Smooth muscle cell (in vitro differentiated cells): ENCODE results near the gene PPEF1. TPM values are rescaled to one million over a fixed set of nuclear protein-coding genes. Genes with fewer than 3 reads are reported as not detected.

Experiments
- DNase-seq: peaks from one replicate; lab custom pipeline; 2025; ENCODE audit not compliant: unreplicated experiment; lab: John Stamatoyannopoulos, UW
- H2AFZ ChIP-seq: fragments of 200-600 bp; sonication (generic); 2 replicates; pipeline ENCODE4 v1.6.0; 2016; ENCODE audit warnings: antibody characterized with exemption, low read depth, mild to moderate bottlenecking
- H3F3A ChIP-seq: fragments of 200-600 bp; sonication (generic); 2 replicates; pipeline ENCODE4 v1.6.0; 2017; ENCODE audit warnings: antibody characterized with exemption, low read depth
- H3K27ac ChIP-seq: fragments of 200-600 bp; sonication (generic); 2 replicates; pipeline ENCODE4 v1.5.1; 2016; ENCODE audit warnings: low read depth, mild to moderate bottlenecking
- H3K27me3 ChIP-seq: fragments of 200-600 bp; sonication (generic); 2 replicates; pipeline ENCODE4 v1.6.1; 2016; ENCODE audit warnings: low read depth, mild to moderate bottlenecking
- H3K36me3 ChIP-seq: fragments of 200-600 bp; sonication (generic); 2 replicates; pipeline ENCODE4 v1.5.1; 2016; ENCODE audit warnings: low read depth
- H3K4me1 ChIP-seq: fragments of 200-600 bp; sonication (generic); 2 replicates; pipeline ENCODE4 v1.5.1; 2016; ENCODE audit warnings: low read depth
- H3K4me2 ChIP-seq: fragments of 200-600 bp; sonication (generic); 2 replicates; pipeline ENCODE4 v1.6.0; 2016; ENCODE audit warnings: mild to moderate bottlenecking
- H3K4me3 ChIP-seq: fragments of 200-600 bp; sonication (generic); 2 replicates; pipeline ENCODE4 v1.5.1; 2016; ENCODE audit warnings: mild to moderate bottlenecking
- H3K79me2 ChIP-seq: fragments of 200-600 bp; sonication (generic); 2 replicates; pipeline ENCODE4 v1.6.0; 2016; ENCODE audit warnings: low read depth, mild to moderate bottlenecking
- H3K9ac ChIP-seq: fragments of 200-600 bp; sonication (generic); 2 replicates; pipeline ENCODE4 v1.6.0; 2016; ENCODE audit warnings: low read depth
- H3K9me3 ChIP-seq: fragments of 200-600 bp; sonication (generic); replicated peaks from 2 replicates; pipeline ENCODE4 v1.5.1; 2016; ENCODE audit warnings: low read depth
- H4K20me1 ChIP-seq: fragments of 200-600 bp; sonication (generic); 2 replicates; pipeline ENCODE4 v1.6.0; 2016; ENCODE audit warnings: low read depth
- WGBS: methylation state at CpG from one replicate; pipeline ENCODE4 v1.1.7; 2016; ENCODE audit warnings: low lambda C conversion rate; 5-methylcytosine and 5-hydroxymethylcytosine counted together
- polyA plus RNA-seq: library from polyadenylated mRNA; unstranded; fragments of >200 nt; fragmentation: Nextera tagmentation; extraction: Ambion mirVana; gene quantifications from 2 replicates; pipeline ENCODE4 v1.2.1, GENCODE V29; 2016
- total RNA-seq: library from RNA; depleted of rRNA; stranded (reverse); fragments of >200 nt; gene quantifications from 2 replicates; pipeline ENCODE4 v1.2.3, GENCODE V29; 2014
- TF ChIP-seq, protein P1 (sequence below): fragments of 200-600 bp; sonication (generic); IDR thresholded peaks from 2 replicates; pipeline ENCODE4 v1.5.1; 2017; ENCODE audit warnings: borderline replicate concordance, mild to moderate bottlenecking, antibody characterized with exemption; ENCODE audit not compliant: insufficient read depth, poor library complexity, severe bottlenecking

Gene PPEF1
- total and polyA plus RNA-seq, 2 experiments from 2014 or later = 0.32 to 0.40 TPM

DNA sequence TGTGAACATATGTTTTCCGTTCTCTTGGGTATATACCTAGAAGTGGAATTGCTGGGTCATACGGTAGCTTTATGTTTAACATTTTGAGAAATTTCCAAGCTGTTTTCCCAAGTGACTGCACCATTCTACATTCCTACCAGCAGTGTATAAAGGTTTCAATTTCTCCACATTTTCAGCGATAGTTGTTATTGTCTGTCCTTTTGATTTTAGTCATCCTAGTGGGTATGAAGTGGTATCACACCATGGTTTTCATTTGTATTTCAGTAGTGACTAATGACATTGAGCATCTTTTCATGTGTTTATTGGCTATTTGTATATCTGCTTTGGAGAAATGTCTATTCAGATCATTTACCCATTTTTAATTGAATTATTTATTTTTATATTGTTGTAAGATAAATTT is 2.4 kb downstream of the PPEF1 start:
- Histone ChIP-seq H3F3A (no peaks in the 10 kb centered on the region), H3K9me3 (no peaks in the 10 kb centered on the region), H2AFZ (no peak overlapping the region), H3K4me3 (no peak overlapping the region), H3K4me1 (no peaks in the 10 kb centered on the region), H3K4me2 (no peak overlapping the region), H3K27me3 (no peaks in the 10 kb centered on the region), H3K79me2 (no peaks in the 10 kb centered on the region), H4K20me1 (no peaks in the 10 kb centered on the region), H3K27ac (no peak overlapping the region), H3K36me3 (no peaks in the 10 kb centered on the region), H3K9ac (no peak overlapping the region)
- TF ChIP-seq, protein P1, sequence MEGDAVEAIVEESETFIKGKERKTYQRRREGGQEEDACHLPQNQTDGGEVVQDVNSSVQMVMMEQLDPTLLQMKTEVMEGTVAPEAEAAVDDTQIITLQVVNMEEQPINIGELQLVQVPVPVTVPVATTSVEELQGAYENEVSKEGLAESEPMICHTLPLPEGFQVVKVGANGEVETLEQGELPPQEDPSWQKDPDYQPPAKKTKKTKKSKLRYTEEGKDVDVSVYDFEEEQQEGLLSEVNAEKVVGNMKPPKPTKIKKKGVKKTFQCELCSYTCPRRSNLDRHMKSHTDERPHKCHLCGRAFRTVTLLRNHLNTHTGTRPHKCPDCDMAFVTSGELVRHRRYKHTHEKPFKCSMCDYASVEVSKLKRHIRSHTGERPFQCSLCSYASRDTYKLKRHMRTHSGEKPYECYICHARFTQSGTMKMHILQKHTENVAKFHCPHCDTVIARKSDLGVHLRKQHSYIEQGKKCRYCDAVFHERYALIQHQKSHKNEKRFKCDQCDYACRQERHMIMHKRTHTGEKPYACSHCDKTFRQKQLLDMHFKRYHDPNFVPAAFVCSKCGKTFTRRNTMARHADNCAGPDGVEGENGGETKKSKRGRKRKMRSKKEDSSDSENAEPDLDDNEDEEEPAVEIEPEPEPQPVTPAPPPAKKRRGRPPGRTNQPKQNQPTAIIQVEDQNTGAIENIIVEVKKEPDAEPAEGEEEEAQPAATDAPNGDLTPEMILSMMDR = no peak
- WGBS = 87% methylated on average over 3 of the region's 3 CpGs
- no peak for DNase-seq

DNA sequence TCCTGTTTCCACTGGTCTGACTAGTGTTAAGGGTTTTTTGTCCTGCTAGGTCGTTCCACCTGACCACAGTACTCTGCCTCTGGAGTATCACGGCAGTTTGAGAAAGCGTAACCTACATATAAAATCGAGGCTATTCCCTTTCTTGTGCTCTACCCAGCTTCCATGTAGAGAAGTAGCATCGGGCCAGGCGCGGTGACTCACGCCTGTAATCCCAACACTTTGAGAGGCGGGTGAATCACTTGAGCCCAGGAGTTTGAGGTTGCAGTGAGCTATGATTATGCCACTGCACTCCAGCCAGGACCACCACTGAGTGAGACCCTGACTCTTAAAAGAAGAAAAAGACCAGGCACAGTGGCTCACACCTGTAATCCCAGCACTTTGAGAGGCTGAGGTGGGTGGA is 7.5 kb downstream of the PPEF1 start:
- Histone ChIP-seq H3K4me3 (no peak overlapping the region), H3K4me2 (no peak overlapping the region), H3K4me1 (no peaks in the 10 kb centered on the region), H2AFZ (no peak overlapping the region), H3K9me3 (no peaks in the 10 kb centered on the region), H3K27me3 (no peaks in the 10 kb centered on the region), H3K79me2 (no peaks in the 10 kb centered on the region), H3K36me3 (no peaks in the 10 kb centered on the region), H3K9ac (no peak overlapping the region), H3K27ac (no peak overlapping the region), H3F3A (no peaks in the 10 kb centered on the region), H4K20me1 (no peaks in the 10 kb centered on the region)
- TF ChIP-seq, protein P1 = no peak
- DNase-seq = no peak
- WGBS = 61% methylated on average over 9 of the region's 9 CpGs

GRCh38 chrX:18719852-18720251 is 12.4 kb downstream of the PPEF1 start:
- Histone ChIP-seq H3K36me3 (no peaks in the 10 kb centered on the region), H3F3A (no peaks in the 10 kb centered on the region), H3K4me3 (no peak overlapping the region), H3K27ac (no peak overlapping the region), H3K4me1 (no peaks in the 10 kb centered on the region), H3K79me2 (no peaks in the 10 kb centered on the region), H3K4me2 (no peak overlapping the region), H4K20me1 (no peaks in the 10 kb centered on the region), H2AFZ (no peak overlapping the region), H3K27me3 (no peaks in the 10 kb centered on the region), H3K9me3 (no peaks in the 10 kb centered on the region), H3K9ac (no peak overlapping the region)
- DNase-seq = no peak
- TF ChIP-seq, protein P1 = no peak
- 70% methylated on average over 4 of the region's 4 CpGs for WGBS

DNA sequence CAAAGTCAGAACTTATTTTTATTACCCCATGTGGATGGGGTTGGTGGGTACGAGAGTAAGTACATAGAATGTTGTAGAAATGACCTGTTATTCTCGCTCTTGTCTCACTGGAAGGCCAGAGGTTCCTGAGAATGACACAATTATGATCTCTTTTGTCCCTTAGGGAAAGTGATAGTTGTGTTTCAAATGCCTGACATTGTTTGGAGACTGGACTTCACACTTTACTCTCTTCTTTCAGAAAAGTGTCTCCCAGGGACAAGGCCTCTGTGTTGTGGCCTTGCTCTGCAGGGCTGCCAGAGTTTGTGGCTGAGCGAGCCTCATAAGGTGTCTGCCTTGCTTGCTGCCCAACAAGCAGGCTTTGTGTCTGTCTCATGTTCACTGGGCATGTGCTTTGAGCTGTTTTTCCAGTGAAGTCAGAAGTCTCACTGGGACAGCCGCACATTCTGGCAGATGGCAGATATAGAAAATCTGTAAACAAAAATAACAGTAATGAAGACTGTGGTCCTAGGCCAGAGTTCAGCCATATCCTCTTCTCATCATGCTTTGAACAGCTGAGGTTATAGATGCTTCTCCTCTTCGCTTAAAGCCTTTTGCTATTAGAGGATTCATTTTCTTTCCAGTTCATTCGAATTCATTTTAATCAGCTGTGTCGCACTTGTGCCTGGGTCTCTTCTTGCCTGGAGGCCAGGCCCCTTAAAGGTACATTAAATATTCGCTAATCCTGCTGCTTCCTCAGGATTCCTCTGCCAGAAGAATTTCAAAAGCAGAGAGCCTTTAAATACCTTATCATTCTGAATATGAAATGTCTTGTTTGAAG is 14.4 kb downstream of the PPEF1 start:
- no peak for DNase-seq

More for the DNA sequence above, 14.4 kb downstream of the PPEF1 start:
- Histone ChIP-seq H3F3A (no peaks in the 10 kb centered on the region), H3K27ac (no peak overlapping the region), H3K4me3 (no peak overlapping the region), H3K27me3 (no peaks in the 10 kb centered on the region), H3K9ac (no peak overlapping the region), H4K20me1 (no peaks in the 10 kb centered on the region), H3K36me3 (no peaks in the 10 kb centered on the region), H3K4me1 (no peaks in the 10 kb centered on the region), H3K9me3 (no peaks in the 10 kb centered on the region), H3K79me2 (no peaks in the 10 kb centered on the region), H2AFZ (peak overlapping the region; percentile 62), H3K4me2 (no peak overlapping the region)
- TF ChIP-seq, protein P1 = no peak
- 69% methylated on average over 8 of the region's 8 CpGs for WGBS
